Measurements from ENCODE around the gene RMDN3.
A peak's percentile ranks its signal among the peaks of the same experiment; 100 is the strongest.

RMDN3 gene

DNA sequence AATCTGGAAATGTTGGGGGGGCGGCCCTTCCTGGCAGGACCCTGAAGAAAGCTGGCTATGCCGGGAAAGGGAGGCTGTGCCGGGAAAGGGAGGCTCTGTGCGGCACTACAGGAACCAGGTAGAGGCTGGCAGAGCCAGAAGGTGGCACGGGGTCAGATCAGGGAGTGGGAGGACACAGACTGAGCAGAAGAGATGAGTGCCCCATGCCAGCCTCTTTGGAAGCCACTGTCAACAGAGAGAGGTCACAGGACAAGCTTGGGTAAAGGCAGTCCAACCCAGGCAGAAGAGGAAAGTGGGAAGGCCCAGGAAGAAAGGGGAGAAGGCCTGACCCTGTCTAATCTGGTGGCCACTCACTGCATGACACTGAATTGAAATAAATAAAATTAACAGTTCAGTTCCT is 16.2 kb upstream of the RMDN3 start:
- H3K36me3 ChIP-seq (ENCODE audit: control insufficient read depth, low read depth, low read length): peaks cover 24% of the 10 kb centered on the region
- H3K4me1 ChIP-seq (ENCODE audit: control insufficient read depth, low read depth, low read length): peaks cover 1% of the 10 kb centered on the region
- H3K27me3 ChIP-seq (ENCODE audit: control insufficient read depth, insufficient read depth, low read length): no peaks in the 10 kb centered on the region
- no peak overlapping the region for H3K9ac ChIP-seq (ENCODE audit: low read length)
- H3K27ac ChIP-seq (ENCODE audit: low read length): no peak overlapping the region
- H3K4me3 ChIP-seq (ENCODE audit: low read length): no peak overlapping the region
- H3K9me3 ChIP-seq (ENCODE audit: control insufficient read depth, low read depth, low read length): no peaks in the 10 kb centered on the region

DNA sequence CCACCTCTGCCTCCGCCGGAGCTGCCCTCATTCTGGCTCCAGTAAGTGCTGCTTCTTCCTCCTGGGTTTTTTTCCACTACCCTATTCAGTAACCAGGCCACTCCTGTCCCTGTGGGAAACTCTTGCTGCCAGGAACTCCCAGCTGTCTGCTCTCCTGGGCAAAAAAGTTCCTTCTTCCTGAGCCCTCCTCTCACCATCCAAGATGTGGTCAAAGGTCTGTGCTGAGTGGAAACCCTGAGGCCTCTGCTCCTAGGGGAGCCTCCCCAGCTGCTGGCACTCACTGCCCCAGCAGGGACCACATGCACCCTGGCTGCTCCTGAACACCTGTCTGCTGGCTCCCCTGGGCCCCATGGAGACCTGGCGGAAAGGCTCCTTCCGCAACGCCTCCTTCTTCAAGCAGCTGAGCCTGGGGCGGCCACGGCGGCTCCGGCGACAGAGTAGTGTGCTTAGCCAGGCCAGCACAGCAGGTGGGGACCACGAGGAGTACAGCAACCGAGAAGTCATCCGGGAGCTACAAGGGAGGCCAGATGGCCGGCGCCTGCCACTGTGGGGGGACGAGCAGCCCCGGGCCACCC is 15.2 kb upstream of the RMDN3 start:
- H3K36me3 ChIP-seq (ENCODE audit: control insufficient read depth, low read depth, low read length): peaks cover 15% of the 10 kb centered on the region
- H3K9me3 ChIP-seq (ENCODE audit: control insufficient read depth, low read depth, low read length): no peaks in the 10 kb centered on the region
- H3K4me3 ChIP-seq (ENCODE audit: low read length): no peak overlapping the region
- no peak overlapping the region for H3K27ac ChIP-seq (ENCODE audit: low read length)
- no peak overlapping the region for H3K9ac ChIP-seq (ENCODE audit: low read length)
- H3K27me3 ChIP-seq (ENCODE audit: control insufficient read depth, insufficient read depth, low read length): no peaks in the 10 kb centered on the region
- peaks cover 10% of the 10 kb centered on the region for H3K4me1 ChIP-seq (ENCODE audit: control insufficient read depth, low read depth, low read length)

- H3K27ac ChIP-seq (ENCODE audit: low read length): no peak within 1 kb of the TSS
Measured at GRCh38 chr15:40769274-40770146, 14.5 kb upstream of the RMDN3 start, which contains the start of gene C15orf62. Gene C15orf62, plus strand, starts transcription at chr15:40769980. Its CDS starts 516 bp downstream, at chr15:40770496.

GRCh38 chr15:40768521-40769273 is 13.6 kb upstream of the RMDN3 start:
- Histone ChIP-seq H3K27me3 (ENCODE audit: control insufficient read depth, insufficient read depth, low read length) (peaks cover 7% of the 10 kb centered on the region), H3K4me3 (ENCODE audit: low read length) (no peak overlapping the region), H3K36me3 (ENCODE audit: control insufficient read depth, low read depth, low read length) (peaks cover 3% of the 10 kb centered on the region), H3K27ac (ENCODE audit: low read length) (no peak overlapping the region), H3K4me1 (ENCODE audit: control insufficient read depth, low read depth, low read length) (peaks cover 10% of the 10 kb centered on the region), H3K9ac (ENCODE audit: low read length) (no peak overlapping the region), H3K9me3 (ENCODE audit: control insufficient read depth, low read depth, low read length) (no peaks in the 10 kb centered on the region)

More at GRCh38 chr15:40769274-40770146, 14.5 kb upstream of the RMDN3 start, which contains the start of gene C15orf62:
- peaks cover 5% of the 10 kb centered on the region for H3K27me3 ChIP-seq (ENCODE audit: control insufficient read depth, insufficient read depth, low read length)
- peaks cover 10% of the 10 kb centered on the region for H3K4me1 ChIP-seq (ENCODE audit: control insufficient read depth, low read depth, low read length)
- H3K9me3 ChIP-seq (ENCODE audit: control insufficient read depth, low read depth, low read length): no peaks in the 10 kb centered on the region
- no peak within 1 kb of the TSS for H3K4me3 ChIP-seq (ENCODE audit: low read length)
- peaks cover 8% of the 10 kb centered on the region for H3K36me3 ChIP-seq (ENCODE audit: control insufficient read depth, low read depth, low read length)
- no peak within 1 kb of the TSS for H3K9ac ChIP-seq (ENCODE audit: low read length)

DNA sequence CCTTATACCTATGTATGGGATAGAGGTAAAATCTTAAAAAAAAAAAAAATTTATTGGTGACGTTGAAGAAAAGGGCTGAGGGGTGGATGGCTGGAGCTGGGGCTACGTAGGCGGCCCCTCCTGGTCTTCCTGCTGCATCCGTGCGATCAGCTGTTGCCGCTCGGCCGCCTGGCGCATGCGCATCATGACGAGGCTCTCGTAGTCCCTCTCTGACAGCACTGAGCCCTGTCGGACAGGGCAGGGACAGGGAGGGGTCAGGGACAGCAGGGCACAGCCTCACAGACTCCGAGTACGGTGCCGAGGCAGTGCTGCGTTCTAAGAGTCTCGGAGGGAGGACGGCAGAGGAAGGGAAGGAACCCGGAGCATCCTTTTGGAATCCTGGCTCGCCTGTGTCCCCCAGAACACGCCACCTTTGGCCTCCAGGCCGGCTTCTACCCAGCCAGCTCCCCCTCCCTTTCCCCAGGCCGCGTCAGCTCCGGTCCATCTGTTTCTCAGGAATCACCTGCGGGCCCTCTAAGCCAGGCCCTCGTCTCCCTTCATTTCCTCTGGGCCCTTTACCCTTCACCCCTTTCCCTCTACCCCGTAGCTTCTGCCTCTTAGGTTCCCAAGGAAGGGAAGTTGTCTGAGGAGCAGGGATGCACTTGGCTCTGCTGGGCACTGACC is 12.9 kb upstream of the RMDN3 start:
- Histone ChIP-seq H3K36me3 (ENCODE audit: control insufficient read depth, low read depth, low read length) (no peaks in the 10 kb centered on the region), H3K27me3 (ENCODE audit: control insufficient read depth, insufficient read depth, low read length) (peaks cover 14% of the 10 kb centered on the region), H3K4me3 (ENCODE audit: low read length) (no peak overlapping the region), H3K4me1 (ENCODE audit: control insufficient read depth, low read depth, low read length) (peaks cover 13% of the 10 kb centered on the region), H3K27ac (ENCODE audit: low read length) (no peak overlapping the region), H3K9me3 (ENCODE audit: control insufficient read depth, low read depth, low read length) (no peaks in the 10 kb centered on the region), H3K9ac (ENCODE audit: low read length) (no peak overlapping the region)

DNA sequence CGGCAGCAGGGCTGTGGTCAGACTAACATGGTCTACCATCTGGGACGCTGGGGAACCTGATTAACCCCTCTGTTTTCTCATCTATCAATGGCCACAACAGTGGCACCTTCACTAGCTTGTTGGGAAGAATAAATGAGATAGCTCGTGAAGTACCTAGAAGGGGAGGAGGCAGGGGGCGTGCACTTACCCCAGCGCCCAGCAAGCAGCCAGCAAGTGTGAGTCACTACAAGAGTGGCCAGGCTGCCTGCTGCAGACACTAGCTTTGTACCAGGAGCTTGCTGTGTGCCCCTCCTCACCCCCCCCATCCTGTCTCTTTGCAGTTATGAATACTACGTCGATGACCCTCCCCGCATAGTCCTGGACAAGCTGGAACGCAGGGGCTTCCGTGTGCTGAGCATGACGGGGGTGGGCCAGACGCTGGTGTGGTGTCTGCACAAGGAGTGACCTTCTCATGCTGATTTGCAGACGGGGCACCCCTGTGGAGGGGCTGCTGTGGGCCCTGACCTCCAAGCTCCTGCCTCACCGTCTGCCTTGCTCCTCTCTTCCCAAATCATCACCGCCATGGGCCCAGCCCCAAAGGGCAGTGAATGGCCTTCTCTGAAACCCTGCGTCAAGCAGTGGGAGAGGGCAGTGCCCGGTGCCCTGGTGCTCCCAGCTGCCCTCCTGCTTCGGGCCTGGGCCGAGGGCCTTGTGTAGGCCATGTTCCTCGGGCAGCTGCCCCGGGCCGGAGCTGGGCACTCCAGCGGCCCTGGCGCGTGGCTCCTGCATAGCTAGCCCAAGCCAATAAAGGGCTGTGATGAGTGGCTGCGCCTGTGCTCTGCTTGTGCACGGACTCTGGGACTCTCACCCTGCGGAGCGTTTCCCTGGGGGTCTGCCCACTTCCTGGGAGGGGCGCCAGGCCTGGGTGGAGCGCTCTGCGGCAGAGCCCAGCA is 12.1 kb upstream of the RMDN3 start:
- H3K27ac ChIP-seq (ENCODE audit: low read length): no peak overlapping the region
- no peak overlapping the region for H3K9ac ChIP-seq (ENCODE audit: low read length)
- H3K9me3 ChIP-seq (ENCODE audit: control insufficient read depth, low read depth, low read length): no peaks in the 10 kb centered on the region
- no peak overlapping the region for H3K4me3 ChIP-seq (ENCODE audit: low read length)
- H3K27me3 ChIP-seq (ENCODE audit: control insufficient read depth, insufficient read depth, low read length): peaks cover 19% of the 10 kb centered on the region
- H3K4me1 ChIP-seq (ENCODE audit: control insufficient read depth, low read depth, low read length): peaks cover 13% of the 10 kb centered on the region
- H3K36me3 ChIP-seq (ENCODE audit: control insufficient read depth, low read depth, low read length): no peaks in the 10 kb centered on the region

- H3K9ac ChIP-seq (ENCODE audit: low read length): no peak overlapping the region
- H3K9me3 ChIP-seq (ENCODE audit: control insufficient read depth, low read depth, low read length): no peaks in the 10 kb centered on the region
- H3K4me1 ChIP-seq (ENCODE audit: control insufficient read depth, low read depth, low read length): peaks cover 13% of the 10 kb centered on the region
- H3K36me3 ChIP-seq (ENCODE audit: control insufficient read depth, low read depth, low read length): no peaks in the 10 kb centered on the region
- H3K4me3 ChIP-seq (ENCODE audit: low read length): no peak overlapping the region
- peaks cover 19% of the 10 kb centered on the region for H3K27me3 ChIP-seq (ENCODE audit: control insufficient read depth, insufficient read depth, low read length)
- H3K27ac ChIP-seq (ENCODE audit: low read length): no peak overlapping the region
Measured at GRCh38 chr15:40766194-40766815, 11.3 kb upstream of the RMDN3 start.

- Histone ChIP-seq H3K4me3 (ENCODE audit: low read length) (peak overlapping the region; percentile 74), H3K27ac (ENCODE audit: low read length) (no peak overlapping the region), H3K36me3 (ENCODE audit: control insufficient read depth, low read depth, low read length) (no peaks in the 10 kb centered on the region), H3K4me1 (ENCODE audit: control insufficient read depth, low read depth, low read length) (peaks cover 13% of the 10 kb centered on the region), H3K9me3 (ENCODE audit: control insufficient read depth, low read depth, low read length) (no peaks in the 10 kb centered on the region), H3K9ac (ENCODE audit: low read length) (peak overlapping the region; percentile 66), H3K27me3 (ENCODE audit: control insufficient read depth, insufficient read depth, low read length) (peaks cover 19% of the 10 kb centered on the region)
Measured at GRCh38 chr15:40764629-40765103, 9.6 kb upstream of the RMDN3 start.

DNA sequence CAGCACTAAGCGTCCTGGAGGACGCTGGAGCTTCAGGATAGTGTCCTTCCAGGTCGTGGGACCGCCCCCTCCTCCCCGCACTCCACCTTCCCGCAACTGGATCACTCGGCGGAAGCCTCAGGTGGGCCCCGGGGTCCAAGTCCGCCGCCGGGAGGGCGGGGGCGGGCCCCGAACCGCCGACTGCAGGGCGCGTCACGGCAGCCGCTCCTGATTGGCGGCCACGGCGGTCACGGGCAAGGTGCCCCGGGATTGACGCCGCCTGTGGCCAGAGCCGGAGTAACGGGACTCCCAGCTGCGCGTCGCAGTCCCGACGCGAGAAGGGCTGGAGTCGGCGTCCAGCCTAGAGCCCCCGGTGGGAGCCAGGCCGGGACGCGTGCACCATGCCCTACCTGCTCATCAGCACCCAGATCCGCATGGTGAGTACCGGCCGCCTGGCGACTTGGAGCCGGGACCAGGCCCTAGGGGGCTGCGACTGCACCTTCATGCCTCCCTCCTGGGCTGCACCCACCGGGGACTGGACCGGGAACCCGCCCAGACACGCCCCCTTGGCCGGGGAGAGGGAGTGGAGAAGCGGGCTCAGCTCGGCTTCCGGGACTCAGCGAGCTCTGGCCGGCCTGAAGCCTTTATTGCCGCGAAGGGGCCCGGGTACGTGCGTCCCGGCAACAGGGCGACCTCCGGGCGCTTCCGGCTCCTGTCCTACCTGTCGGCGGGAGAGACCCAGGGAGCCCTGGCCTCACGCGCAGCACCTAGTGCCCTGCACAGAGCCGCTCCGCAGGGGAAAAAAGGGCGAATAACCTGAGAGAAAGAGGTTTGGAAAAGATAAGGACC is 9.0 kb upstream of the RMDN3 start, which contains the start of gene GCHFR:
Gene GCHFR, plus strand, starts transcription at position 268 of the 828 bp plus-strand sequence. Its CDS starts 113 bp downstream, at position 381.
- peak within 1 kb of the TSS; percentile 66 for H3K9ac ChIP-seq (ENCODE audit: low read length)
- peaks cover 13% of the 10 kb centered on the region for H3K4me1 ChIP-seq (ENCODE audit: control insufficient read depth, low read depth, low read length)

More for the DNA sequence above, 9.0 kb upstream of the RMDN3 start, which contains the start of gene GCHFR:
- H3K27ac ChIP-seq (ENCODE audit: low read length): no peak within 1 kb of the TSS
- no peaks in the 10 kb centered on the region for H3K9me3 ChIP-seq (ENCODE audit: control insufficient read depth, low read depth, low read length)
- peak within 1 kb of the TSS; percentile 74 for H3K4me3 ChIP-seq (ENCODE audit: low read length)
- peaks cover 19% of the 10 kb centered on the region for H3K27me3 ChIP-seq (ENCODE audit: control insufficient read depth, insufficient read depth, low read length)
- no peaks in the 10 kb centered on the region for H3K36me3 ChIP-seq (ENCODE audit: control insufficient read depth, low read depth, low read length)

All from iPS-18a (cell line).